B cell (primary cell): ENCODE measurements around the gene ZFPM1. TPM values are rescaled to one million over a fixed set of nuclear protein-coding genes. Genes with fewer than 3 reads are reported as not detected.

Experiments used
- ATAC-seq: fragments of 200-7000 bp; cut with Tn5 transposase; one replicate; pipeline ENCODE4 v1.10.0; 2021; ENCODE audit warnings: low read depth, mild to moderate bottlenecking, moderate number of reproducible peaks, moderate library complexity
- CTCF ChIA-PET: fragments of 350-600 bp; sonication (Branson Sonifier 250); formaldehyde crosslinking; loops from one replicate; lab custom pipeline; 2021; ENCODE audit warnings: antibody characterized with exemption, inconsistent platforms; lab: Charles Lee
- POLR2A ChIA-PET: fragments of 350-600 bp; sonication (Branson Sonifier 250); formaldehyde crosslinking; loops from one replicate; lab custom pipeline; 2021; ENCODE audit warnings: antibody characterized with exemption; lab: Charles Lee
- DNase-seq: peaks from one replicate; pipeline ENCODE4 v3.0.0; 2013
- H2AFZ ChIP-seq: 2 replicates; pipeline ENCODE4 v1.6.1; 2012; ENCODE audit warnings: mild to moderate bottlenecking, low read depth, low read length; ENCODE audit not compliant: insufficient read depth, poor library complexity, severe bottlenecking
- H3K27ac ChIP-seq, 2 donors: 1 replicate in 1 of 2; 2 replicates in 1 of 2; pipeline ENCODE4 v1.5.1; 2012 to 2013; ENCODE audit warnings: low read length in 2 of 2, mild to moderate bottlenecking in 2 of 2, moderate library complexity in 1 of 2
- H3K27me3 ChIP-seq, 4 experiments: fragments of 200-600 bp in 1 of 4; sonication (generic) in 1 of 4; replicated peaks in 1 of 4; 1 replicate in 2 of 4; 2 replicates in 2 of 4; pipeline versions ENCODE4 v1.6.1 to v1.7.0; 2013 to 2016; ENCODE audit warnings: low read length in 3 of 4, mild to moderate bottlenecking in 2 of 4, mixed read lengths in 1 of 4, moderate library complexity in 1 of 4; ENCODE audit not compliant: insufficient read depth in 4 of 4, control insufficient read depth in 3 of 4; ENCODE audit errors: control extremely low read depth in 1 of 4
- H3K36me3 ChIP-seq, 2 experiments: replicated peaks in 1 of 2; 1 replicate in 1 of 2; 2 replicates in 1 of 2; pipeline versions ENCODE4 v1.6.1 to v1.7.1; 2013; ENCODE audit warnings: low read length in 1 of 2; ENCODE audit not compliant: insufficient read depth in 2 of 2, control insufficient read depth in 1 of 2; ENCODE audit errors: control extremely low read depth in 1 of 2, extremely low read depth in 1 of 2
- H3K4me1 ChIP-seq, 2 donors: fragments of 200-600 bp in 1 of 2; sonication (generic) in 1 of 2; 1 replicate in 1 of 2; 2 replicates in 1 of 2; pipeline versions ENCODE4 v1.5.1 to v1.6.1; 2013 to 2017; ENCODE audit warnings: low read length in 2 of 2; ENCODE audit not compliant: control insufficient read depth in 2 of 2, insufficient read depth in 2 of 2
- H3K4me2 ChIP-seq: replicated peaks from 2 replicates; pipeline ENCODE3; 2012; ENCODE audit warnings: mild to moderate bottlenecking, low read depth, low read length; ENCODE audit not compliant: poor library complexity, severe bottlenecking
- H3K4me3 ChIP-seq, 5 experiments: fragments of 200-600 bp in 1 of 5; sonication (generic) in 1 of 5; 1 replicate in 3 of 5; 2 replicates in 2 of 5; pipeline versions ENCODE4 v1.5.1 to v1.7.0; 2011 to 2016; ENCODE audit warnings: low read length in 4 of 5, mild to moderate bottlenecking in 4 of 5, low read depth in 2 of 5, control low read depth in 1 of 5, moderate library complexity in 1 of 5; ENCODE audit not compliant: insufficient read depth in 1 of 5; ENCODE audit errors: control extremely low read depth in 1 of 5, extremely low read depth in 1 of 5
- H3K79me2 ChIP-seq: fragments of 200-600 bp; sonication (generic); one replicate; pipeline ENCODE4 v1.6.0; 2016; ENCODE audit warnings: low read length; ENCODE audit not compliant: control insufficient read depth, insufficient read depth
- H3K9ac ChIP-seq: fragments of 200-600 bp; sonication (generic); 2 replicates; pipeline ENCODE4 v1.6.1; 2017; ENCODE audit warnings: mild to moderate bottlenecking, low read length, moderate library complexity
- H3K9me3 ChIP-seq, 3 donors: one replicate each; pipeline versions ENCODE4 v1.6.1 to v1.7.1; 2013; ENCODE audit warnings: low read length in 2 of 3; ENCODE audit not compliant: control insufficient read depth in 2 of 3, insufficient read depth in 1 of 3; ENCODE audit errors: control extremely low read depth in 1 of 3
- H4K20me1 ChIP-seq: 2 replicates; pipeline ENCODE4 v1.6.0; 2012; ENCODE audit warnings: mild to moderate bottlenecking, low read length; ENCODE audit not compliant: insufficient read depth, control insufficient read depth, poor library complexity, severe bottlenecking
- H3K27ac Mint-ChIP-seq: one replicate; pipeline ENCODE4 v1.8.0; 2021; ENCODE audit warnings: mixed read lengths
- H3K27me3 Mint-ChIP-seq: one replicate; pipeline ENCODE4 v1.8.0; 2021; ENCODE audit warnings: mixed read lengths
- H3K4me1 Mint-ChIP-seq: one replicate; pipeline ENCODE4 v1.8.0; 2021; ENCODE audit warnings: mixed read lengths
- H3K4me3 Mint-ChIP-seq: one replicate; pipeline ENCODE4 v1.8.0; 2021; ENCODE audit warnings: mixed read lengths
- H3K9me3 Mint-ChIP-seq: one replicate; pipeline ENCODE4 v1.8.0; 2022; ENCODE audit warnings: mixed read lengths; ENCODE audit not compliant: insufficient read depth
- CTCF ChIP-seq: fragments of 200-600 bp; IDR thresholded peaks from one replicate; pipeline ENCODE4 v1.8.0; 2022; ENCODE audit warnings: antibody characterized with exemption, mild to moderate bottlenecking
- EZH2 ChIP-seq: IDR thresholded peaks from 2 replicates; pipeline ENCODE4 v1.6.1; 2012; ENCODE audit warnings: borderline replicate concordance, low read depth, mild to moderate bottlenecking, moderate library complexity, low read length; ENCODE audit not compliant: insufficient read depth, poor library complexity, severe bottlenecking
- WGBS: methylation state at CpG from one replicate; pipeline ENCODE4 v1.1.5; 2013; ENCODE audit warnings: missing lambda C conversion rate; ENCODE audit not compliant: insufficient coverage; 5-methylcytosine and 5-hydroxymethylcytosine counted together
- intact Hi-C: fragments of 100-400 bp; cut with micrococcal nuclease; formaldehyde crosslinking; loops from one replicate; pipeline ENCODE4 v1.10.0; 2022
- polyA plus RNA-seq: library from polyadenylated mRNA; depleted of rRNA; stranded (reverse); fragments of >200 nt; gene quantifications from 2 replicates; pipeline ENCODE4 v1.2.3, GENCODE V29; 2012
- total RNA-seq, 2 donors: library from RNA; stranded (reverse); fragments of 120-200 nt in 1 of 2; gene quantifications; 1 replicate in 1 of 2; 2 replicates in 1 of 2; pipeline versions ENCODE4 v1.2.3 to v1.2.4, GENCODE V29; 2013 to 2022

The ZFPM1 gene
- total and polyA plus RNA-seq, 2 donors (not counting 1 experiment from before 2014, with no cell fraction given): 4.3 to 34.6 TPM

- Histone ChIP-seq H3K9ac (no peak overlapping the region), H3K79me2 (no peaks in the 10 kb centered on the region), H4K20me1 (no peaks in the 10 kb centered on the region), H3K27me3 (peaks cover 0 to 16% (median 0%) of the 10 kb centered on the region in 4 experiments), H3K9me3 (peaks cover 0 to 6% (median 0%) of the 10 kb centered on the region in 3 donors), H2AFZ (peak overlapping the region; percentile 64), H3K4me2 (peak overlapping the region; percentile 55), H3K4me1 (peaks cover 3 to 12% of the 10 kb centered on the region in 2 donors), H3K27ac (no peak overlapping the region), H3K4me3 (no peak overlapping the region), H3K36me3 (no peaks in the 10 kb centered on the region)
- ChIA-PET CTCF (interaction anchor here (0.6 to 3.3 kb wide), 12 partner anchors 8 to 613 kb away, joined by 3 to 23 read pairs (median 4); partner anchors contain the start of gene ZC3H18), POLR2A (interaction anchor here (1.5 kb wide), 1 partner anchor 8 kb away, joined by 3 read pairs; the partner anchor contains the start of gene ZC3H18)
- no peak overlapping the region for H3K4me3 Mint-ChIP-seq
- DNase-seq: peak; percentile 74
- peaks cover 3% of the 10 kb centered on the region for H3K4me1 Mint-ChIP-seq
- TF ChIP-seq CTCF: peak; percentile 60
- no peak for TF ChIP-seq EZH2
- peak overlapping the region; percentile 26 for H3K27ac Mint-ChIP-seq
- WGBS: 33% methylated on average over 20 of the region's 24 CpGs
- intact Hi-C loops: loop anchor here (1.0 to 2.0 kb wide), 2 partner anchors 35 to 118 kb away; no protein-coding TSS in a partner anchor
- peaks cover 7% of the 10 kb centered on the region for H3K27me3 Mint-ChIP-seq
- ATAC-seq: peak; percentile 91
- H3K9me3 Mint-ChIP-seq: no peaks in the 10 kb centered on the region
These were observed 108.6 kb downstream of the ZFPM1 start for GRCh38 chr16:88561485-88562359.

GRCh38 chr16:88566158-88566557 lies 113.1 kb downstream of the ZFPM1 start:
- Mint-ChIP-seq H3K4me1 (peaks cover 13% of the 10 kb centered on the region), H3K27ac (no peak overlapping the region), H3K9me3 (no peaks in the 10 kb centered on the region), H3K4me3 (no peak overlapping the region), H3K27me3 (no peaks in the 10 kb centered on the region)
- Histone ChIP-seq H3K9me3 (no peaks in the 10 kb centered on the region), H3K27me3 (peaks cover 0 to 7% (median 0%) of the 10 kb centered on the region in 4 experiments), H3K27ac (no peak overlapping the region), H2AFZ (no peak overlapping the region), H4K20me1 (peaks cover 6% of the 10 kb centered on the region), H3K4me2 (no peak overlapping the region), H3K79me2 (peaks cover 6% of the 10 kb centered on the region), H3K4me3 (no peak overlapping the region), H3K36me3 (no peaks in the 10 kb centered on the region), H3K4me1 (peaks cover 12 to 16% of the 10 kb centered on the region in 2 donors), H3K9ac (no peak overlapping the region)
- ATAC-seq (no peak), DNase-seq (no peak)
- intact Hi-C loops: no loop called here
- ChIA-PET POLR2A (no interaction called here), CTCF (interaction anchor here (0.7 to 1.2 kb wide), 2 partner anchors 128 to 159 kb away, joined by 3 to 4 read pairs; no protein-coding TSS in a partner anchor)
- TF ChIP-seq EZH2 (no peak), CTCF (no peak)
- 91% methylated on average over 3 of the region's 6 CpGs for WGBS
